ENCODE measurements around the gene RTP3. TPM values are rescaled to one million over a fixed set of nuclear protein-coding genes. Genes with fewer than 3 reads are reported as not detected.

The RTP3 gene
- total RNA-seq, 1 experiment from 2014 or later, result not detected

- Histone ChIP-seq H3K27me3 (ENCODE audit: control insufficient read depth, insufficient read depth, low read length) (peaks cover 2% of the 10 kb centered on the region), H3K27ac (ENCODE audit: low read length) (no peak overlapping the region), H3K4me1 (ENCODE audit: control insufficient read depth, insufficient read depth, low read length) (no peaks in the 10 kb centered on the region), H3K36me3 (ENCODE audit: control insufficient read depth, insufficient read depth, low read length) (no peaks in the 10 kb centered on the region), H3K4me3 (ENCODE audit: low read depth in 2 of 2, low read length in 2 of 2) (no peak overlapping the region), H3K9me3 (ENCODE audit: control insufficient read depth, insufficient read depth, low read depth, low read length) (no peaks in the 10 kb centered on the region)
- POLR2A ChIA-PET, result no interaction called here
- ATAC-seq (no peak), DNase-seq (ENCODE audit: low read depth, low spot score) (no peak)
- CTCF ChIA-PET, result no interaction called here
- BruUV-seq (replicated peaks), result no TSS peak
- in situ Hi-C loops (cut with HindIII; ENCODE audit: low pct_unique_long_range_greater_than_20kb, low sequenced_read_pairs) (no loop called here), intact Hi-C loops (cut with micrococcal nuclease; ENCODE audit: unreplicated experiment) (no loop called here)
- TF ChIP-seq TCF7L2 (IDR thresholded peaks at IDR 0.05; ENCODE audit: low read depth, low read length) (no peak), CTCF (IDR thresholded peaks at IDR 0.05) (no peak), POLR2AphosphoS5 (IDR thresholded peaks at IDR 0.05; ENCODE audit: low read depth, low read length) (no peak), SIN3A (IDR thresholded peaks at IDR 0.05; ENCODE audit: borderline replicate concordance, insufficient read depth, low read depth, low read length) (no peak), REST (IDR thresholded peaks at IDR 0.05; ENCODE audit: insufficient read depth in 1 of 2, low read depth in 2 of 2, low read length in 1 of 2) (no peak)
Measured at GRCh38 chr3:46479021-46479420, 18.8 kb upstream of the RTP3 start.

- ChIA-PET CTCF (no interaction called here), POLR2A (no interaction called here)
- no TSS peak for BruUV-seq (replicated peaks)
- H3K27ac ChIP-seq (ENCODE audit: low read length), result no peak overlapping the region
- H3K4me3 ChIP-seq (ENCODE audit: low read depth in 2 of 2, low read length in 2 of 2), result no peak overlapping the region
- TF ChIP-seq CTCF (IDR thresholded peaks at IDR 0.05), result no peak
- no peak for TF ChIP-seq TCF7L2 (IDR thresholded peaks at IDR 0.05; ENCODE audit: low read depth, low read length)
- TF ChIP-seq SIN3A (IDR thresholded peaks at IDR 0.05; ENCODE audit: borderline replicate concordance, insufficient read depth, low read depth, low read length), result no peak
- no peak for TF ChIP-seq POLR2AphosphoS5 (IDR thresholded peaks at IDR 0.05; ENCODE audit: low read depth, low read length)
- TF ChIP-seq REST (IDR thresholded peaks at IDR 0.05; ENCODE audit: insufficient read depth in 1 of 2, low read depth in 2 of 2, low read length in 1 of 2), result no peak
- ATAC-seq, result no peak
- H3K36me3 ChIP-seq (ENCODE audit: control insufficient read depth, insufficient read depth, low read length), result no peaks in the 10 kb centered on the region
- DNase-seq (ENCODE audit: low read depth, low spot score), result no peak
- H3K4me1 ChIP-seq (ENCODE audit: control insufficient read depth, insufficient read depth, low read length), result no peaks in the 10 kb centered on the region
- H3K9me3 ChIP-seq (ENCODE audit: control insufficient read depth, insufficient read depth, low read depth, low read length), result no peaks in the 10 kb centered on the region
- H3K27me3 ChIP-seq (ENCODE audit: control insufficient read depth, insufficient read depth, low read length), result peaks cover 2% of the 10 kb centered on the region
- intact Hi-C loops (cut with micrococcal nuclease; ENCODE audit: unreplicated experiment), result no loop called here
- in situ Hi-C loops (cut with HindIII; ENCODE audit: low pct_unique_long_range_greater_than_20kb, low sequenced_read_pairs), result no loop called here
Measured at GRCh38 chr3:46479696-46480095, 18.1 kb upstream of the RTP3 start.

Data from Panc1 (cell line).